NB4 (cell line): ENCODE results near the gene SSBP4.

Experiments used
- MYC ChIP-seq: IDR thresholded peaks from 2 replicates; pipeline ENCODE4 v1.6.1; 2011; ENCODE audit warnings: low read depth, low read length
- POLR2A ChIP-seq: IDR thresholded peaks from 2 replicates; pipeline ENCODE4 v1.6.1; 2011; ENCODE audit warnings: mild to moderate bottlenecking; ENCODE audit not compliant: insufficient read length; ENCODE audit errors: extremely low read depth
- TF ChIP-seq, protein P1 (sequence below): IDR thresholded peaks from one replicate; pipeline ENCODE4 v1.5.1; 2012; ENCODE audit warnings: low read depth, low read length
- TF ChIP-seq, protein P2 (sequence below): IDR thresholded peaks from 2 replicates; pipeline ENCODE4 v1.6.1; 2011; ENCODE audit warnings: low read depth, low read length

DNA sequence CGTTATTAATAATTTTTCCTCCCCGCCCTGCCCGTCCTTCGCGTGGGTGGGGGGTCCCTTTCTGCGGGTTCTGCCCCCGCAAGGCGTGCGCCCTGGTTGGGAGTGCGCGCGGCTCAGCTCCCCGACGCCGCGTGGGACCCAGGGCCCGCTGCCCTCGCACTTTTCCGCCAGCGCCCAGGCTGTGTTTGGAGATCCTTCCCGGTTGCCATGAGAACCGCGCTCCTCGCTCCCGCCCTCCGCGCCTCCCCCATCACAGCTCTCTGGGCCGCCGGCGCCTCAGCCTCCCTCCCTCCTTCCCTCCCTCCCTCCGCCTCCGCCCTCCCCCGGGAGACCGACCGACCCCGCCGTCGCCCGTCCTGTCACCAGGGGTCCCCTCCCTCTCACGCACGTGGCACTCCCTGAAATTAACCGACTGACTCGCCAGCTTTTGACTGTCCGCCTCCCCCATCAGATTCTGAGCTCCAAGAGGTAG lies 2.4 kb upstream of the SSBP4 start:
- TF ChIP-seq, protein P1, sequence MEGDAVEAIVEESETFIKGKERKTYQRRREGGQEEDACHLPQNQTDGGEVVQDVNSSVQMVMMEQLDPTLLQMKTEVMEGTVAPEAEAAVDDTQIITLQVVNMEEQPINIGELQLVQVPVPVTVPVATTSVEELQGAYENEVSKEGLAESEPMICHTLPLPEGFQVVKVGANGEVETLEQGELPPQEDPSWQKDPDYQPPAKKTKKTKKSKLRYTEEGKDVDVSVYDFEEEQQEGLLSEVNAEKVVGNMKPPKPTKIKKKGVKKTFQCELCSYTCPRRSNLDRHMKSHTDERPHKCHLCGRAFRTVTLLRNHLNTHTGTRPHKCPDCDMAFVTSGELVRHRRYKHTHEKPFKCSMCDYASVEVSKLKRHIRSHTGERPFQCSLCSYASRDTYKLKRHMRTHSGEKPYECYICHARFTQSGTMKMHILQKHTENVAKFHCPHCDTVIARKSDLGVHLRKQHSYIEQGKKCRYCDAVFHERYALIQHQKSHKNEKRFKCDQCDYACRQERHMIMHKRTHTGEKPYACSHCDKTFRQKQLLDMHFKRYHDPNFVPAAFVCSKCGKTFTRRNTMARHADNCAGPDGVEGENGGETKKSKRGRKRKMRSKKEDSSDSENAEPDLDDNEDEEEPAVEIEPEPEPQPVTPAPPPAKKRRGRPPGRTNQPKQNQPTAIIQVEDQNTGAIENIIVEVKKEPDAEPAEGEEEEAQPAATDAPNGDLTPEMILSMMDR = no peak
- TF ChIP-seq POLR2A (no peak), MYC (peak; percentile 88)
- TF ChIP-seq, protein P2, sequence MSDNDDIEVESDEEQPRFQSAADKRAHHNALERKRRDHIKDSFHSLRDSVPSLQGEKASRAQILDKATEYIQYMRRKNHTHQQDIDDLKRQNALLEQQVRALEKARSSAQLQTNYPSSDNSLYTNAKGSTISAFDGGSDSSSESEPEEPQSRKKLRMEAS = peak; percentile 95
